Astrocyte of the cerebellum (primary cell): Measurements from ENCODE around the gene RBPJ.

Source experiments
- DNase-seq: peaks from one replicate; pipeline ENCODE4 v3.0.0-alpha.2; 2011; ENCODE audit warnings: low read depth
- H3K4me3 ChIP-seq: 2 replicates; pipeline ENCODE4 v1.5.1; 2011; ENCODE audit warnings: mild to moderate bottlenecking, low read depth, low read length, moderate library complexity
- in situ Hi-C: cut with HindIII; loops from 2 replicates; pipeline ENCODE4 v1.10.0; 2017; ENCODE audit warnings: low sequenced_read_pairs
- TF ChIP-seq, protein P1 (sequence below): IDR thresholded peaks from 2 replicates; pipeline ENCODE4 v1.5.1; 2012; ENCODE audit warnings: low read length, low read depth, moderate library complexity, mild to moderate bottlenecking; ENCODE audit errors: missing control alignments

The RBPJ gene

DNA sequence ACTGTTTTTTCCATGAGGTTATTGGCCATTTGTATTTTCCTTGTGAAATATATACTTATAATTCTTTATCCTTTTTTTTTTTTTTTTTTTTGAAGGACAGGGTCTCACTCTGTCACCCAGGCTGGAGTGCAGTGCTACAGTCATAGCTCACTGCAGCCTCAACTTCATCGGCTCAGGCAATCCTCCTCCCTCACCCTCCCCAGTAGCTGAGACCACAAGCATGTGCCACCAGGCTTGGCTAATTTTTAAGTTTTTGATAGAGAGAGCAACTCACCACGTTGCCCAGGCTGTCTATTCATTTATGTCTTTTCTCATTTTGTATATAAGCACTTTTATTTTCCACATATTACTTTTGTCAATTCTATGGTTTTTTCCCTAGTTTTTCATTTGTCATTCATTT lies 16.8 kb downstream of the RBPJ start:
- no peak overlapping the region for H3K4me3 ChIP-seq
- in situ Hi-C loops, result no loop called here
- TF ChIP-seq, protein P1, sequence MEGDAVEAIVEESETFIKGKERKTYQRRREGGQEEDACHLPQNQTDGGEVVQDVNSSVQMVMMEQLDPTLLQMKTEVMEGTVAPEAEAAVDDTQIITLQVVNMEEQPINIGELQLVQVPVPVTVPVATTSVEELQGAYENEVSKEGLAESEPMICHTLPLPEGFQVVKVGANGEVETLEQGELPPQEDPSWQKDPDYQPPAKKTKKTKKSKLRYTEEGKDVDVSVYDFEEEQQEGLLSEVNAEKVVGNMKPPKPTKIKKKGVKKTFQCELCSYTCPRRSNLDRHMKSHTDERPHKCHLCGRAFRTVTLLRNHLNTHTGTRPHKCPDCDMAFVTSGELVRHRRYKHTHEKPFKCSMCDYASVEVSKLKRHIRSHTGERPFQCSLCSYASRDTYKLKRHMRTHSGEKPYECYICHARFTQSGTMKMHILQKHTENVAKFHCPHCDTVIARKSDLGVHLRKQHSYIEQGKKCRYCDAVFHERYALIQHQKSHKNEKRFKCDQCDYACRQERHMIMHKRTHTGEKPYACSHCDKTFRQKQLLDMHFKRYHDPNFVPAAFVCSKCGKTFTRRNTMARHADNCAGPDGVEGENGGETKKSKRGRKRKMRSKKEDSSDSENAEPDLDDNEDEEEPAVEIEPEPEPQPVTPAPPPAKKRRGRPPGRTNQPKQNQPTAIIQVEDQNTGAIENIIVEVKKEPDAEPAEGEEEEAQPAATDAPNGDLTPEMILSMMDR, result no peak
- DNase-seq, result no peak

DNA sequence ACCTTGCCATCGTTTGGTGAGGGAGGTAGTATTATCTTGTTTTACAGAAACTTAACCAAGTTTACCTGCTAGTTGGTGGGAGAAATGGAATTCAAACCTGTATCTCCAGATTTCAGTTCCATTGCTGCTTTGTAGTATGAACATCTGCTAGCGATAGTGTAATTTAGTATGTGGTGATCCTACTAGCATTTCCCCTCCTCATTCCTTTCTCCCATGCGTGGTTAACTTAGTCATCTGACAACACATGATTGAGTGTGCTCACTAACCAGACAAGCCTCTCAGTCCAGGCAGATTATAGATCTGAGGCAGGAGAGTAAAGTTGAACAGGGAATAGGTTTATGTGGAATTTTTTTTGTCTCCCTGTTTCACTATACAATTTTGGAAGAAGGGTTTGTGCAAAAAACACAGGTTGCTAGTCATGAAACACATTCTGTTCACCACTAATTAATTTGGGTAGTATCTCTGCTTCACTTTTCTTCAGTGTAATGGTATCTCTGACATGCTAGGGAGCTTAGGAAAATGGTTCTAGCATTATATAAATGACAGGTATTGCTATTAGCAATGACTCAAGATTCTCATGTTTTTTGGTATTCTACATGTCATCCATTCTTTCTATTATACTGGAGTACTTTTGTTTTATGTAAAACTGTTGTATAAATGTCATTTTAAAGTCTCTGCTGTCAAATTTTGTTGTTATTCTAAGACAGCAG lies 21.7 kb downstream of the RBPJ start:
- peak; percentile 81 for DNase-seq
- TF ChIP-seq, protein P1, result no peak
- in situ Hi-C loops, result no loop called here
- H3K4me3 ChIP-seq, result no peak overlapping the region

DNA sequence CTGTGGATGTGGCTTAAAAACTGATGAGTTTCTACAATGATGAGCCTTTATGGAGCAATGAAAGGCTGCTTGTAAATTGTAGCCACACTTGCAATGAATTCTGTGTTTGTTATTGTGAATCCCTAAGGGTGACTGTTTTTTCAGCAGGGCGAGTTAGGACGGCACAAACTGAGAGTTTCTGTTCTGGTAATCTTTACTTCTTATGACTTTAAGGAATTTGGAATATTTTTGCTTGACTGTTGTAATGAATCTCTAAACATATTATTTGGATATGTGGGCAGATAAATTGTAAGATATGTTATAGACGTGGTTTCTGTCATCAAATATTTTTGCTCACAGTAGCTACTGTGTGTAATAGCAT lies 22.2 kb downstream of the RBPJ start:
- in situ Hi-C loops, result no loop called here
- no peak overlapping the region for H3K4me3 ChIP-seq
- DNase-seq, result no peak
- TF ChIP-seq, protein P1, result no peak

DNA sequence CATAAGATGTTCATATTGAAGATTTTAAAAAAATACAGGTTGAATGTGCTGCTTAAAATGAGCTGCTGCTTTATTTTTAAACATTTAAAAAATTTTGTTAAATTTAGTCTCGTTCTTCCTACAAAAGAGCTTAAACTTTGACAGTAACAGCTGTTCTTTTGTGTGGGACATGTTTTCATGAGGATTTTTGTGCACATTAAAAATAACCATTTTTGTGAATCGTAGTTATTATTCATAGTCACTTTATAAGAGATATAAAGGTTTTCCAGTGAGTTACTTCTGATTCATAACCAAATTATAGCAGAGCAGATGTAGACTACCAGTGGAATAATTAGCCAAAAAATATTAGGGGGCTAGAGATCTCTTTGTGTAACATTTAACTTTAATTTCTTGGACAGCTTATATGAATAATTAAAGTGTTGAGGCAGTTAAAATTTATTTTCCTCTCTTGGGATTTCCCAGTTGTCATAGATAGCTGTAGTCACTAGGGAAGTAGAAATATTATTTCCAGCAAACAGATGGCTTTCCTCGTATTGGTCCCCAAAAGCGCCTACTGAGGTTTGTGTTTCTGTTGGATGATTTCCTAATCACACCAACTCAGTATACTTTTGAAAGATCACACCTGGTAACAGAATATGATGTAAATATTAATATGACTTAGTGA lies 24.2 kb downstream of the RBPJ start:
- in situ Hi-C loops, result no loop called here
- H3K4me3 ChIP-seq, result no peak overlapping the region
- TF ChIP-seq, protein P1, result no peak
- DNase-seq, result no peak

DNA sequence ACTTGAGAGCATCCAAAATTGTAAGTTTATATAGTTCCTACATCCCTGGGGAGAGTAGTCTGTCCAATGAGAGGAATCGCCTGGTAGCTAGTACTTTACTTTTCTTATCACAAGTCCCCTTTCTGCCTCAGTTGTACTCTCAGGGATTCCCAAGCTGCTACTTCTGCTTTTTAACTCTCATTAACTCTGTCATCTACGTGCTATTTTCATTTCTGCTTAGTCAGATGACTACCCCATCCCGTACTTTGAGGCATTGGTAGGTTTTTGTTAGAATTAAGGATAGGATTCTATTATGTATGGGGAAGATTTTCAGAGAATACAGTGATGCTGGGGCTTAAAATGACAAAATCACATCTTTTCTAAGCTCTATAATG lies 24.7 kb downstream of the RBPJ start:
- TF ChIP-seq, protein P1, result no peak
- in situ Hi-C loops, result no loop called here
- H3K4me3 ChIP-seq, result no peak overlapping the region
- DNase-seq, result no peak

DNA sequence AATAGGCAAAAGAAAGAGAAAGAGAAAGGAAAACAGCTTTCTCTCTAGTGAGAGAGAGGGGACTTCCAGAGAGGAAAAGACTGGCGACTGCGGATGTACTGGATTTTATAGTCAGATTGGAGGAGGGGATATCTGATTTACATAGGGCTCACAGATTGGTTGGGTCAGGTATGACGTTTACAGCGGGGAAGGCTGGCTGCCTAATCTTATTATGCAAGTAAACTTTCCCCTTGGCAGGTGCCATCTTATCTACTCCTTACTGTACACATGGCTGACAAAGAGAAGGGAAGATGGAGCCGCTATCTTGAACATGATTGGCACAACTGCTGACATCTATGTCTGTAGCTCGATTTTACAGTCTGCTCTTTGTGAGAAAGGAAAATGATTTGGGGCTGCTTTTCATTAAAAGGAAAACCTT lies 25.4 kb downstream of the RBPJ start:
- TF ChIP-seq, protein P1, result no peak
- H3K4me3 ChIP-seq, result no peak overlapping the region
- in situ Hi-C loops, result no loop called here
- DNase-seq, result no peak
